CD4-positive, alpha-beta T cell (primary cell): ENCODE measurements around the gene PHLDB3. TPM values are rescaled to one million over a fixed set of nuclear protein-coding genes. Genes with fewer than 3 reads are reported as not detected.

ENCODE experiments used
- ATAC-seq: fragments of 200-7000 bp; cut with Tn5 transposase; one replicate; pipeline ENCODE4 v1.10.0; 2022; ENCODE audit warnings: mild to moderate bottlenecking; ENCODE audit not compliant: poor library complexity
- CTCF ChIA-PET: fragments of 350-600 bp; sonication (Branson Sonifier 250); formaldehyde crosslinking; loops from one replicate; lab custom pipeline; 2021; ENCODE audit warnings: antibody characterized with exemption, inconsistent platforms; lab: Charles Lee
- POLR2A ChIA-PET: fragments of 350-600 bp; sonication (Branson Sonifier 250); formaldehyde crosslinking; loops from one replicate; lab custom pipeline; 2021; ENCODE audit warnings: antibody characterized with exemption, inconsistent platforms; lab: Charles Lee
- DNase-seq, 14 experiments: peaks; one replicate each; pipeline ENCODE4 v3.0.0-alpha.2; 2013 to 2020; ENCODE audit warnings: mixed read lengths in 2 of 14
- H3K27ac ChIP-seq, 2 donors: one replicate each; pipeline versions ENCODE4 v1.5.1 to v1.7.0; 2013; ENCODE audit warnings: low read length in 2 of 2, low read depth in 1 of 2, mild to moderate bottlenecking in 1 of 2
- H3K27me3 ChIP-seq, 2 experiments: 1 replicate in 1 of 2; 2 replicates in 1 of 2; pipeline versions ENCODE4 v1.6.1 to v1.7.0; 2013; ENCODE audit warnings: low read length in 2 of 2, control low read depth in 1 of 2, mild to moderate bottlenecking in 1 of 2, moderate library complexity in 1 of 2; ENCODE audit not compliant: insufficient read depth in 2 of 2, control insufficient read depth in 1 of 2
- H3K36me3 ChIP-seq: one replicate; pipeline ENCODE4 v1.6.1; 2013; ENCODE audit warnings: low read length, control low read depth; ENCODE audit not compliant: insufficient read depth
- H3K4me1 ChIP-seq: one replicate; pipeline ENCODE4 v1.6.1; 2013; ENCODE audit warnings: low read length, control low read depth; ENCODE audit not compliant: insufficient read depth
- H3K4me3 ChIP-seq: one replicate; pipeline ENCODE4 v1.5.1; 2013; ENCODE audit warnings: mild to moderate bottlenecking, low read length, moderate library complexity
- H3K9me3 ChIP-seq, 2 experiments: 1 replicate in 1 of 2; 2 replicates in 1 of 2; pipeline versions ENCODE4 v1.6.1 to v1.7.0; 2013; ENCODE audit warnings: low read length in 2 of 2, mild to moderate bottlenecking in 2 of 2, control low read depth in 1 of 2, moderate library complexity in 1 of 2; ENCODE audit not compliant: control insufficient read depth in 1 of 2, insufficient read depth in 1 of 2
- H3K27ac Mint-ChIP-seq: one replicate; pipeline ENCODE4 v1.8.0; 2020; ENCODE audit warnings: mixed read lengths
- H3K27me3 Mint-ChIP-seq: one replicate; pipeline ENCODE4 v1.8.0; 2021; ENCODE audit warnings: mixed read lengths
- H3K36me3 Mint-ChIP-seq: one replicate; pipeline ENCODE4 v1.8.0; 2021; ENCODE audit warnings: low read depth, mixed read lengths
- H3K4me1 Mint-ChIP-seq: one replicate; pipeline ENCODE4 v1.8.0; 2021; ENCODE audit warnings: low read depth, mixed read lengths
- H3K4me3 Mint-ChIP-seq: one replicate; pipeline ENCODE4 v1.8.0; 2020; ENCODE audit warnings: mild to moderate bottlenecking, mixed read lengths
- H3K9me3 Mint-ChIP-seq: one replicate; pipeline ENCODE4 v1.8.0; 2020; ENCODE audit warnings: mixed read lengths
- intact Hi-C, 2 experiments: fragments of 100-400 bp; cut with DNase I in 1 of 2; cut with micrococcal nuclease in 1 of 2; formaldehyde crosslinking; loops; one replicate each; pipeline versions ENCODE4 v1.15.1 to v1.9.0; 2023 to 2025; cut with DNase I, micrococcal nuclease
- total RNA-seq, 174 experiments: library from RNA in 2 of 174; stranded (reverse) in 2 of 174; gene quantifications; one replicate each; pipeline ENCODE4 v1.2.3 and lab custom pipeline; 2021 to 2026
- TF ChIP-seq, protein P1 (sequence below): fragments of 200-600 bp; IDR thresholded peaks from one replicate; pipeline ENCODE4 v1.8.0; 2022; ENCODE audit warnings: antibody characterized with exemption, mild to moderate bottlenecking

The PHLDB3 gene
- total RNA-seq, 2 experiments from 2014 or later = 75.1 to 77.4 TPM

DNA sequence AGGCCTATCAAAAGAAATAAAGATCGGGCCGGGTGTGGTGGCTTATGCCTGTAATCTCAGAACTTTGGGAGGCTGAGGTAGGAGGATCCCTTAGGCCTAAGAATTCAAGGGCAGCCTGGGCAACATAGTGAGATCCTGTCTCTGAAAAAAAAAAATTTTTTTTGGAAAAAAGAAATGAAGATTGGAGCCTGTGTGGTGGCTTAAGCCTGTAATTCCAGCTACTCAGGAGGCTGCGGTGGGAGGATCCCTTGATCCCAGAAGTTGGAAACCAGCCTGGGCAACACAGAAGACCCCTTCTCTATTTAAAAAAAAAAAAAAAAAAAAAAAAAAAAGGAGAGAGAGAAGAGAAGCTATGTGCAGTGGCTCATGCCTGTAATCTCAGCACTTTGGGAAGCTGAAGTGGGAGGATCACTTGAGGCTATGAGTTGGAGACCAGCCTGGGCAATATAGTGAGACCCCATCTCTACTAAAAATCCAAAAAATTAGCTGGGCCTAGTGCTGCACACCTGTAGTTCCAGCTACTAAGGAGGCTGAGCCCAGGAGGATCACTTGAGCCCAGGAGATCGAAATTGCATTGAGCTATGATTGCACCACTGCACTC is 24.5 kb downstream of the PHLDB3 start:
- TF ChIP-seq, protein P1, sequence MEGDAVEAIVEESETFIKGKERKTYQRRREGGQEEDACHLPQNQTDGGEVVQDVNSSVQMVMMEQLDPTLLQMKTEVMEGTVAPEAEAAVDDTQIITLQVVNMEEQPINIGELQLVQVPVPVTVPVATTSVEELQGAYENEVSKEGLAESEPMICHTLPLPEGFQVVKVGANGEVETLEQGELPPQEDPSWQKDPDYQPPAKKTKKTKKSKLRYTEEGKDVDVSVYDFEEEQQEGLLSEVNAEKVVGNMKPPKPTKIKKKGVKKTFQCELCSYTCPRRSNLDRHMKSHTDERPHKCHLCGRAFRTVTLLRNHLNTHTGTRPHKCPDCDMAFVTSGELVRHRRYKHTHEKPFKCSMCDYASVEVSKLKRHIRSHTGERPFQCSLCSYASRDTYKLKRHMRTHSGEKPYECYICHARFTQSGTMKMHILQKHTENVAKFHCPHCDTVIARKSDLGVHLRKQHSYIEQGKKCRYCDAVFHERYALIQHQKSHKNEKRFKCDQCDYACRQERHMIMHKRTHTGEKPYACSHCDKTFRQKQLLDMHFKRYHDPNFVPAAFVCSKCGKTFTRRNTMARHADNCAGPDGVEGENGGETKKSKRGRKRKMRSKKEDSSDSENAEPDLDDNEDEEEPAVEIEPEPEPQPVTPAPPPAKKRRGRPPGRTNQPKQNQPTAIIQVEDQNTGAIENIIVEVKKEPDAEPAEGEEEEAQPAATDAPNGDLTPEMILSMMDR = no peak
- no peak overlapping the region for H3K4me3 Mint-ChIP-seq
- peaks cover 6% of the 10 kb centered on the region for H3K4me1 Mint-ChIP-seq
- H3K27ac Mint-ChIP-seq = no peak overlapping the region
- Histone ChIP-seq H3K9me3 (no peaks in the 10 kb centered on the region), H3K27me3 (no peaks in the 10 kb centered on the region), H3K4me3 (no peak overlapping the region), H3K36me3 (peaks cover 14% of the 10 kb centered on the region), H3K27ac (no peak overlapping the region), H3K4me1 (peaks cover 11% of the 10 kb centered on the region)
- intact Hi-C loops = loop anchor here in 1 of 2 experiments (2.0 kb wide), 1 partner anchor 21 kb away; no protein-coding TSS in a partner anchor
- ATAC-seq (no peak), DNase-seq (no peak)
- no peaks in the 10 kb centered on the region for H3K27me3 Mint-ChIP-seq
- ChIA-PET POLR2A (interaction anchor here (3.5 kb wide), 1 partner anchor 16 kb away, joined by 14 read pairs; no protein-coding TSS in a partner anchor), CTCF (interaction anchor here (0.6 to 1.5 kb wide), 3 partner anchors 24 to 207 kb away, joined by 4 to 5 read pairs (median 4); partner anchors contain the start of gene PHLDB3)
- peaks cover 44% of the 10 kb centered on the region for H3K36me3 Mint-ChIP-seq
- no peaks in the 10 kb centered on the region for H3K9me3 Mint-ChIP-seq

DNA sequence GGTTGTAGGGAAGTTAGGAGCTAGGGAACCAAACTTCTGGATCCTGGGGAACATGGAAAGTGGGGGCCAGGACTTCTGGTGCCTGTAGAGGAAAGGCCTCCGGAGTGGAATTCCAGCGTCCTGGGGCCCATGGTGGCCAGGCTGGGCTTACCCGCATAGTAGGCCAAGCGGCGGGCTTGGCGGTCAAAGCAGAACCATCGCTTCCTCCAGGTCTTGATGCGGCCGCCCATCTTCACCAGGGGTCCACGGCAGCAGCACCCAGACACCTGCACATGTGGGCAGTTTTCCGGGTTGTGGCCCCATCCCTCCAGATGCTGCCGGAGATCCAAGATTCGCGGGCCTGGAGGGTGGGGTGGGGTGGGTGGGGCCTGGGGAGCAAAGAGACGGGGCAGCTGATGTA is 25.3 kb downstream of the PHLDB3 start:
- Mint-ChIP-seq H3K27ac (no peak overlapping the region), H3K4me3 (no peak overlapping the region), H3K36me3 (peaks cover 44% of the 10 kb centered on the region), H3K9me3 (no peaks in the 10 kb centered on the region), H3K4me1 (peaks cover 11% of the 10 kb centered on the region), H3K27me3 (no peaks in the 10 kb centered on the region)
- DNase-seq (no peak), ATAC-seq (no peak)
- CTCF ChIA-PET = interaction anchor here (1.5 kb wide), 1 partner anchor 25 kb away, joined by 4 read pairs; the partner anchor contains the start of gene PHLDB3
- TF ChIP-seq, protein P1 = no peak
- Histone ChIP-seq H3K9me3 (no peaks in the 10 kb centered on the region), H3K27ac (no peak overlapping the region), H3K27me3 (no peaks in the 10 kb centered on the region), H3K4me3 (no peak overlapping the region), H3K36me3 (peaks cover 14% of the 10 kb centered on the region), H3K4me1 (peaks cover 19% of the 10 kb centered on the region)
- POLR2A ChIA-PET = interaction anchor here (3.5 kb wide), 1 partner anchor 16 kb away, joined by 14 read pairs; no protein-coding TSS in a partner anchor
- intact Hi-C loops = no loop called here

DNA sequence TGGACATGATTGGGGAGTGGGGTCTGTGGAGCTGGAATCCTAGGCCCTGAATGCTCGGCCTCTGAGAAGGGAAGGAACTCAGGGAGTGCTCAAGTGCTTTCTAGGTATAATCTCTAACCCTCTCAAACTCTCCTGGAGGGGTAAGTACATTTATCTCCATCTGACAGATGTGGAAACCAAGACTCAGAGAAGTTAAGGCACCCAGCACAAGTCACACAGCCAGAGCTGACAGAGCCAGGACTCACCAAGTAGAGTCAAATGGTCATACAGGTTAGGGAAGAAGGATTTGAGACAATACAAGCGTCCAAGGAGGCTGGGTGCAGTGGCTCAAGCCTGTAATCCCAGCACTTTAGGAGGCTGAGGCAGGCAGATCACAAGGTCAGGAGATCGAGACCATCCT is 26.2 kb downstream of the PHLDB3 start:
- Histone ChIP-seq H3K27ac (no peak overlapping the region), H3K9me3 (no peaks in the 10 kb centered on the region), H3K4me1 (peaks cover 19% of the 10 kb centered on the region), H3K4me3 (no peak overlapping the region), H3K36me3 (peaks cover 14% of the 10 kb centered on the region), H3K27me3 (no peaks in the 10 kb centered on the region)
- CTCF ChIA-PET = no interaction called here
- Mint-ChIP-seq H3K27me3 (no peaks in the 10 kb centered on the region), H3K4me1 (peaks cover 20% of the 10 kb centered on the region), H3K27ac (peak overlapping the region; percentile 31), H3K36me3 (peaks cover 39% of the 10 kb centered on the region), H3K9me3 (no peaks in the 10 kb centered on the region), H3K4me3 (no peak overlapping the region)
- ATAC-seq (no peak), DNase-seq (no peak)
- intact Hi-C loops = no loop called here
- TF ChIP-seq, protein P1 = no peak
- POLR2A ChIA-PET = interaction anchor here (3.5 kb wide), 1 partner anchor 15 kb away, joined by 14 read pairs; no protein-coding TSS in a partner anchor
